Left forelimb (tissue), 1 donor: ENCODE measurements around the gene TMEM156.
"Not testable (repeated sequence)": the region's sequence is repeated elsewhere in the genome, so short reads cannot be mapped to it uniquely, and the experiment has no call there.

Source experiments
- DNase-seq: peaks from one replicate; pipeline ENCODE4 v3.0.0-alpha.2; 2018; ENCODE audit warnings: low spot score

TMEM156 gene

DNA sequence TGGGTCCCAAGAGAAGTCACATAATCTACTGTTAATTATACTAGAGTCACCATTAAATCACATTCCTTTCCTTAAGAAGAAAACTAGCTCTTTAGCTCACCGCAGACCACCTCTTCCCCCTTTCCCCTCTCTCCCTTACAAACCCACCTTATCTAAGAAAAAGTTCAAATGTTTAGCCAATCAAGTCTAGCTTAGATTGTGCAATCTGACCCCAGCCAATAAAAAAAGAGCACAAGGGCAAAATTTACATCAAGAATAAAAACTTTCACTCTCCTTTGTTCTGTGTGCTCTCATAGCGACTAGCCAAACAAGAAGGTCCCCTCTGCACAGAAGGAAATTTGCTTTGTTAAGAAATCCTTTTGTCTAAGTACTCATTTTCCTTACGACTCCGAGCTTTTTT is 76.3 kb downstream of the TMEM156 start:
- no peak for DNase-seq

DNA sequence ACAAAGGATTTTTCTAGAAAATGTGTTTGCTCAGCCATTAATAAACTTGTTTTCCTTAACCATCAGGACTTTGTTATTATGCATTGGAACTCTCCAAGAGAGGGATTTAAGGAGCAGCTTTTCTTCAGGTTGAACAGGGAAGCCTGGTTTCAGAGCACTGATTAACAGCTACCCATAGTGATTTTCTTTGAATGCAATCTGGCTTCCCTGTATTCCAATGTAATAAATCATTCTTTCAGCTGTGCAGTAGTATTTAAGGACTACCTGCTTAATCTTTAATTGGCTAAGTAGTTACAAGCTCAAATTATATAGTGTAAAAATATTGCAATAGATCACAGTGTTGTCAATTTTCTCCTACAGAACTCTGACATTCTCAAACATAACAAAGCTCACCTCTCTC is 77.5 kb downstream of the TMEM156 start:
- DNase-seq, result no peak

DNA sequence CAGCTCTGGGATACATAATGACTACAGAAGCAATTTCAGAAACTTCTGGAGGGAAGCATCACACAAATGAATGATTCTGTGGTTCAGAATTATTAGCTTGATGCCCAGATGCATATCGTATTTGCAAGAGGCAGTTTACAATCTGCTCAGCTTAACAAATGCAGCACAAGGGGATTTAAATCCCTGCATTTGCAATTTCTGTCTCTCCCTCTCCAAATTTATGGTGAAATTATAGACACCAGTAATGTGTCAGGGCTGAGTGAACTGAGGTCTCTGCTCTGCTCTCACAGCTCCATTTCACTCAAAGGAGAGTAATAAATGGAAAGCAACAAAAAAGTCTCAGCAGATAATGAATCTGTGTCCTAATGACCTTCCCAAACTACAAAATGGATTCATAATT is 80.2 kb downstream of the TMEM156 start:
- no peak for DNase-seq

DNA sequence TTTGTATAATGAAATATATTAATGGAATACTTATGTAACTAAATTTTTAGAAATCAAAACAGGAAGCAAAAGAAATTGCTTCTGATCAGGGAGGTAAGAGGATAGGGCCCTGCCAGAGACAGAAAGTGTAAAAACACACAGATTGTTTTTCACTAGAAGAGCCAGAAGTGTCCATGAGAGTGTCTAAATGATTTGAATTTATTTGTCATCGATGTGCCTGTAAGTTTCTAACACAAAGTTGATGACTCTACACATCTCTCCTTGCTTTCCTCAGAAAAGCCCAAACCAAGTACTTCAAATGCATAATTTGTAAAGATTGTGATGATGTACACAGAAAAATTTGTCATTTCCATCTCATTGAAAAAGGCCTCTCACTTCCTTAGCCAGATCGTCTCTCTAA is 80.6 kb downstream of the TMEM156 start:
- no peak for DNase-seq

DNA sequence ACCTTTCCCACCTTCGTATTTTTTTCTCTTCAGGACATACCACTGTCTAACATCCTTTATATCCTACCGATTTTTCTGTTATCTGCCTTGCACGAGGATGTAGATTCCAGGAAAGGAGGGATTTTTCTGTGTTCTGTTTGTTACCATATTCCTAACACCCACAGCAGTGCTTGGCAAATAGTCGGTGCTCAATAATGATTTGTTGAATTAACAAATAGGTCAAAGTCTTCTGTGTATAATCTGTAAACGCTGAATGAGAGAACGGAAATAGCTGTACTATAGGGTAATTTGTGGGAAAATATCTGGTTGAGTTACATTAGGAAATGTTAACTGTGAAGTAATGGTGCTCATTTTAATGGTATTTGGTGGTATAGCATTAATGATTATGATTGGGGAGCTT is 81.5 kb downstream of the TMEM156 start:
- no peak for DNase-seq

DNA sequence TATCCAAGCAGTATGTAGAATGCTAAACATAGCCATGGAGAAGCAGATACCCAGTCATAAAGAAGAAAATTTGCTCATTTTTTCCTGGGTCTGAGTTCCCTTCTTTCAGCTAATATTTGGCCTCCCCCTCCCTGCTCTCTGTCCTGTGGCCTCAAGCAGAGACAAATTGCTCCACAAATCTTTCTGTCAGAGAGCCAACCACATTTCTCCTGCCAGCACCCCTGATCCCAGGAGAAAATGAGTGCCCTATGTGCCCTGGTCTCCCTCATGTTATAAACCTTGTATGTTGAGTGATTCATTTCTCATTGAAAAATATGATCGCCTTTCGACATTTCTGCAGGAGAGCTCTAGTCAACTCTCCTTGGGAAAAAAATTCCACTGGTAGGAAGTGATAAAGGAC is 82.0 kb downstream of the TMEM156 start:
- DNase-seq, result no peak

DNA sequence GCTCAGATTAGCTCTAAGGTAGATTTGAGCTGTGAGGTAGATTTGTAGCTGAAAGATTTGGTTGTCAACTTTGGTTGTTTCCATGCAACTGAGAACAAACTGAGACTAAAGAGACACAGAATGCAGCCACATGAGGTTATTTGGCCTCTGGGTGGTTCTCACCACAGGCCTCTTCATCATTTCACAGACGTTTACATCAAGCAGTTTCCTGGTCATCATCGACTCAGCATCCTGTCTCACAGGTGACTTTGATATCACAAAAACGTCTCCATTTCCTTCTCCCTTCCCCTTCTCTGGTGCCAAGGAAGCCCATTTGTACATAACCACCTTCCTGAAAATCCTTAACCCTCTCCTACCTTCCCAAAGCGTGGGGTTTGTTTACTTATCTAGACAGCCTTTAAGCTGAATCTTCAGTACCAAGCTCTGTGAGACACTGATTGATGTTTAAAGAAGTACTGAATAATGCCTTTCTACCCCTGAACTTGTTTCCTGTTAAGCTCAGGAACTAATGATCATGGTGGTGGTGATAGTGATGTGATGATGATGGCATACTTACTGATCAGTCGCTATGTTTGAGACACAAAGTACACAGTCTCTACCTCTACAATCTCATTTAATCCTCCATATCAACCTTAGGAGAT is 82.7 kb downstream of the TMEM156 start:
- no peak for DNase-seq

DNA sequence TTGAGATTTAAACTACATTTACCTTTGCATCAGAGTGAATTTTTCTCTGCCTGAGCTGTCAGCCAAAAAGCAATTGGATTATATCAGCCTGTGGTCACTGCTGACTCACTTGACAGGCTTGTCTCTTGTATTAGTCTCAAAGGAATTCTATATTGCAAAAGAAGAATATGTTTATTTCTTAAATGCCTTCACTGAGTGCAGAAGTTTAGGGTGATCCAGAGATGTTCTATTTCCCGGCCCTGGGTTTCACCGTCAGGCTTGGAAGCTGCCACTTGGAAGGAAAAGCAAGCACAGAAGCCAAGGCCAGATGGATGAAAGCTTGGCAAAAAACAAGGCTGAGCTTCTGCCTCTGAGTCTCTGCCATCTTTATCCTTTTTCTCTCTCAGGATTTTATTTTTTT is 83.7 kb downstream of the TMEM156 start:
- DNase-seq, result no peak

DNA sequence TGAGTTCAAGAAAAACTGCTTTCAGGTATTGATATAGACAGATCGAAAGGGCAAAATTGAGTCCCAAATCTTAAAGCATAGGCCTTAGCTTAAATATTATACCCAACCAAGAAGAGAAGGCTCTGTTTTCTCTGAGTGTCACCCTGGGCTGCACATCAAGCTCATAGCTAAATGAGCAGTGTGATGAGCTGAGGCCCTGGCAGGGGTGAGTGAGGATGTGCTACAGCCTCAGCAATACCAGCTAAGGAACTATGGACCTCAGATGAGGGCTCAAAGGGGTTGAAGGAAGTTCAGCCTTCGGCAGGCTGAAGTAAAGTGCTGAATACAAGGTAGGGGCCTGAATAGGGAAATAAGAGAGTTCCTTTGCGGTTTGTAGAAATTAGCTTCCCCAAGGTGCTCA is 85.3 kb downstream of the TMEM156 start:
- no peak for DNase-seq

DNA sequence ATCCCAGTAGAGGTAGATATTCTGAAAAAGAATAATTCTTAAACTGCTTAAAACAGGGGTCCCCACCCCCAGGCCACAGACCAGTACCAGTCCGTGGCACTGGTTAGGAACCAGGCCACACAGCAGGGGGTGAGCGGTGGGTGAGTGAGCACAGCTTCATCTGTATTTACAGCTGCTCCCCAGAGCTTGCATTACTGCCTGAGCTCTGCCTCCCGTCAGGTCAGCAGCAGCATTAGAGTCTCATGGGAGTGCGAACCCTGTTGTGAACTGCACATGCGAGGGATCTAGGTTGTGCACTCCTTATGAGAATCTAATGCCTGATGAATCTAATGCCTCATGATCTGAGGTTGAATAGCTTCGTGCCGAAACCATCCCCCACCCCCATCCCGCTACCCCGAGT is 87.8 kb downstream of the TMEM156 start:
- no peak for DNase-seq

DNA sequence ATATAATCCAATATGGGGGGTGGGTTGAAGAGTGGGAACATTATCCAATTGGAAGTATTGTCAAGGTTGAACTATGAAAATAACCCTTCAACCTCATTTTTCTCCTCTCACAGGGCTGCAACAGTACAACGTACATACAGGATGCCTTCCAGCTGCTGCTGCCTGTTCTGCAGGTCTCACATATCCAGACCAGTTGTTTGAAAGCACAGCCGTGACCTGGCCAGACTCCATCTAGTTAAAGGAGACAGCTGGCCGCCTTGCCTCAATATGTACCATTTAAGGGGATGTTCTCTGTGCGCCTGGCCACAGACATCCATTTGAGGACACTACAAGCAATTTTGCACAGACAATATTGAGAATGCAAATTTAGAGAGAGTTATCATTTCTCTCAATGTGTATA is 88.9 kb downstream of the TMEM156 start:
- peak; percentile 71 for DNase-seq

DNA sequence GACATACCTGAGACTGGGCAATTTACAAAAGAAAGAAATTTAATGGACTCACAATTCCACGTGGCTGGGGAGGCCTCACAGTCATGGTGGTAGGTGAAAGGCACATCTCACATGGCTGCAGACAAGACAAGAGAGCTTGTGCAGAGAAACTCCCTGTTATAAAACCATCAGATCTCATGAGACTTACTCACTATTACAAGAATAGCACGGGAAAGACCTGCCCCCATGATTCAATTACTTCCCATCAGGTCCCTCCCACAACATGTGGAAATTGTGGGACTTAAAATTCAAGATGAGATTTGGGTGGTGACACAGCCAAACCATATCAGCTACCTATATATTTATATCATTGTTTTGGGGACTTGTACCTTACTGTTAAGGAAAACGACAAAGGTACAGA is 90.3 kb downstream of the TMEM156 start:
- DNase-seq, result not testable (repeated sequence)

DNA sequence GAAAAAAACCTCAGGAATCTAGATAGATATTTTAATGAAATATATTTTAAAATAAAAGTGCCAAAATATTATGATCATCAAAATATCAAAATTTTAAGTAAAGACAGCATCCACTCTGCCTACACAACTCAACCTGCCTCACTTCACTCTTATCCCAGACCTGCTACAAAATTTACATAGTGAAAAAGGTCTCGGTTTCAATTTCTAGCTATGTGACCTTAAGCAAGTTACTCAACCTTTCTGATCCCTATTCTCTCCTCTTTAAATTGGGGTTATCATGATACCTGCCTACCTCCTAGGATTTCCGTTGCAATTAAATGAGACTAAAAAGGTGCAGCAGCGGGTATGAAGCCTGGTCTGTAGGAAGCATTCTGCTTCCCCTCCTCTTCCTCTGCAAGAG is 91.7 kb downstream of the TMEM156 start:
- no peak for DNase-seq

DNA sequence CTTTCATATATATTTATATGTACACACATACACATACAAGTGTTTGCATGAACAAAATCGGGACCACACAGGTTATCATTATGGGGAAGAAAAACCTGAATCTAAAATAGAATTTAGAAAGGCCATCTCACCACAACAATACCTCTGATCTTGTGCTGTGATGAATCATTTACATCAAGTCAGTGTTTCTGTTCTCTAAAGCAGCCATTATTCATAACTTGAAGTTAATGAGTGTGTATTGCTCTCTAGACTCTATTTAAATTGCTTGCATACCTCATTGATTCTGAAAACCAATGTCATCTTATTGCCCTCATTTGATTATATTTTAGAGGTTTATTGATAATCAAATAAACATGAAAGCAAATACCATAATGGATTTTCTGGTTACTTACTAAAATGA is 93.0 kb downstream of the TMEM156 start:
- DNase-seq, result no peak

DNA sequence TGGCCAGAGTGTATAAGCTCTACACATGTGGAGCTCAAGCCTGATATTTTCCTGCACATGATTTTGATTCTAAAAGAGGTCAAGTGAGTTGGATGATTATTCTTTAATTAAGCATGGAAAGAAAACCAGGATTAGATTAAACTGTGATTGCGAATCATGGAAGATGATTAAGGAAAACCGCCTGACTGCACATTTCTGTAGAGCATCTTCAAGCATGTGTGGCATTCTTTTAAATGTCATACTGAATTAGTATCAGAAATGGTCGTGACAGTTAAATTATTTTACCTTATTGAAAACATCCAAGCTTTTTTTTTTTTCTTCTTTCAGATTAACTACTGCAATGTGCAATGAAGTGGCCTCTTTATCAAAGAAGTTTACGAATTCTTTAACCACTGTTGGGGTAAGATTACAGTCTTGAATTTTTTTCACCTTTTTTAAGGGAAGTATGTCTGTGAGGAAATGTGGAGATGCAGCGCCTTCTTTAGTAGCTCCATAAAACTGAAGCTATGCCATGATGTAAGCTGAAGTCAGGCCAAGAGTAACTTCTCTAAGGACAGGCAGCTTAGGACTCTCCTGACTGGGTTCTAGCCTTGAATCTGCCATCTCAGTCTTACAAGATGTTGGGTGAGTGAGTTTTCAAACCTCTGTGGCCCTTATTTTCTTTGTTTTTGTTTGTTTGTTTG is 96.7 kb downstream of the TMEM156 start:
- no peak for DNase-seq

DNA sequence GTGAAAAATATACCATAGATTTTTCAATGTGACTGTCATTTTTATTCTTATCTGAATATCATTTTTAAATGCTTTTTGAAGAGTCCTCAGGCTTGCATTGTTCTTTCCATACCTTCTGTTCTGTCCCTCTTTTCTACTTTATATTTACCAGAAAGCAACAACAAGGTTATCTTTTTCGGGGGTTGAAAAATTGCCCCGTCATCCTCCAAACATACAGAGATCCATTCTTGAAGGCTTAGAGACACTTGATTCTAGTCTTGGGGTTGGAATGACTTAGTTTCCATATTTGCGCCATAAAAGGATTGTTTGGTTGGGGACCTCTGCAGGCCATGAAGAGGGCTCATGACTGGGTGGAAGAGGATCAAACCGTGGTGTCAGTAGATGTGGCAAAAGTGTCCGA is 101.1 kb downstream of the TMEM156 start:
- DNase-seq, result no peak

DNA sequence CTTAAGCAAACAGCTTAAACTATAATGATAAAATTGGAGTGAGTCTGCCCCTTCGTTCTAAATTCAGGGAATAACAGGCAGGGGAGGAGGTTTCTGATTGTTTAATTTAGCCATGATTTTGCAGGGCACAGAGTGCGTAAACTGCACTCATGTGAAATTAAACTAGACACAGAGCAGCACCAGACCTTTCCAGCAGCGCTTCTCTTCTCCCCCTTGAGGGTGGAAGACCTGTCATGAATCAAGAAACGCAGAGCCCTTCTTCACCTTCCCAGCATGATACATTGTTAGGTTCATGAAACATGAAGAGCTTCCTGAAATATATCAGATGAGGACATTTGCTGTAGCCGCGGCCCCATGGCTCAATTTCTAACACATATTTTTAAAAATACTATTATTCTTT is 101.5 kb downstream of the TMEM156 start:
- DNase-seq, result no peak

DNA sequence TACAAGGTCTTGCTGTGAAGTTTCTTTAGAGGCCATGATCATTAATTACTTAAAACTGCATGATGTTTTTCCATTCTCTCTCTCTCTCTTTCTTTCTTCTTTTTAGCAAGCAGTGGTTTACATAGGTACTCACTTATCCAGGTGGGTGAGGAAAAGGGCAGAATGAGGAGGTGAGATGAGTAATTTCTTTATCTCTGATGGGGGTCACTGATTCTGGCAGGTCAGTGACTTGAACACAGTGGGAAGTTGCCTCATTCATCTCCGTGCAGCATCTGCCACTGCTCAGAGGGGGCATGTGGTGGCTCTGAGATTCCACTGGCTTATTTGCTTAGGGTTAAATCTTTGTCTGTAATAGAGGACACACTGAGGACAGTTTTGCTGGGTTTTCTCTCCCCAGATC is 102.0 kb downstream of the TMEM156 start:
- DNase-seq, result no peak

DNA sequence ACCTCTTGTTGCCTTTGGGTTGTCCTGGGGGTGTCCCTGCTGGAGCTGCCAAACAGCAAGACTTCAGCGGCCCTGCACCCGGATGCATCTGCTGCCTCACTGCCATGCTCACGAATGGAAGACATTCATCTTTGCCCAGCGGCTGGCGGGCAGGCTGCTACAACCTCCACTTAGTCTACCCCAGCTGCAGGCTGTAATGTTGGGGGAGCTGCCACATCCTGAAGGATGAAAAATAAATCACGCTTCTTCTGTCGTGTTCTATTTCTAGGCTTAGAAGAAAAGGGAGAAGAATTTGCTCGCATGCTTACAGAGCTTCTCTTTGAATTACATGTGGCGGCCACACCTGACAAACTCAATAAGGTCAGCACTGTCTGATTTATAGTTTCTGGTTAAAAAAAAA is 103.2 kb downstream of the TMEM156 start:
- DNase-seq, result no peak

DNA sequence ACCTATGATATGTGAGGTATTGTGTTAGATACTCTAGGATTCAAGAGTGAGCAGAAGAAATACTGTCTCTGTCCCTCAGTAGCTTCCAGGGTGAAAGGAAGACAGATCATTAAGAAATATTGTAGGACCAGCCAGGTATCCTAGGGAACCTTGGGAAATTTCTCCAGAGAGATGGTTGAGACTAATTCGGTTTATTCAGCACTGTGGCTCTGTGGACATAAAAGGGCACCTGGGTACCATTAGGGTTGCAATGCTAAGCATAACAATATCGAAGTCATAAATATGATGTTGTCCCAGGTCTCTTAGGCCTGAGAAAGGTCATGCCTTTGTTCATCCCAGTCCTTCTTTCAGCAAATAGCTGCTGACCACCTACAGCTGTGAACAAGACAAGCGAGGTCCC is 103.6 kb downstream of the TMEM156 start:
- no peak for DNase-seq

DNA sequence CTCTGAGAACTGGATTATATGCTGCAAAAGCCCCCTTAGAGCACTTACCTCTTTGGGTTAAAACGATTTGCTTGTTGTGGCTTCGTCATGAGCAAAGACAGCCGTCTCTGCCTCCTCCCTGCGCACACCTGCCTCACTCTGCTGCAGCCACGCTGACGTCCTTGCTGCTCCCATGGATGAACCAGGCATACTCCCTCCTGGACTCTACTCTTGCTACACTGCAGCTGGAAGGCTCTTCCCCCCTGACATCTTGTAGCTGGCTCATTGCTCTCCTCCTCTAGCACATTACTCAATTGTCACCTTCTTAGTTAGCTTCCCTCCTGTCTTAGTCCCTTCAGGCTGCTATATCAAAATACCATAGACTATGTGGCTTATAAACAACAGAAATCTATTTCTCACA is 105.3 kb downstream of the TMEM156 start:
- no peak for DNase-seq

DNA sequence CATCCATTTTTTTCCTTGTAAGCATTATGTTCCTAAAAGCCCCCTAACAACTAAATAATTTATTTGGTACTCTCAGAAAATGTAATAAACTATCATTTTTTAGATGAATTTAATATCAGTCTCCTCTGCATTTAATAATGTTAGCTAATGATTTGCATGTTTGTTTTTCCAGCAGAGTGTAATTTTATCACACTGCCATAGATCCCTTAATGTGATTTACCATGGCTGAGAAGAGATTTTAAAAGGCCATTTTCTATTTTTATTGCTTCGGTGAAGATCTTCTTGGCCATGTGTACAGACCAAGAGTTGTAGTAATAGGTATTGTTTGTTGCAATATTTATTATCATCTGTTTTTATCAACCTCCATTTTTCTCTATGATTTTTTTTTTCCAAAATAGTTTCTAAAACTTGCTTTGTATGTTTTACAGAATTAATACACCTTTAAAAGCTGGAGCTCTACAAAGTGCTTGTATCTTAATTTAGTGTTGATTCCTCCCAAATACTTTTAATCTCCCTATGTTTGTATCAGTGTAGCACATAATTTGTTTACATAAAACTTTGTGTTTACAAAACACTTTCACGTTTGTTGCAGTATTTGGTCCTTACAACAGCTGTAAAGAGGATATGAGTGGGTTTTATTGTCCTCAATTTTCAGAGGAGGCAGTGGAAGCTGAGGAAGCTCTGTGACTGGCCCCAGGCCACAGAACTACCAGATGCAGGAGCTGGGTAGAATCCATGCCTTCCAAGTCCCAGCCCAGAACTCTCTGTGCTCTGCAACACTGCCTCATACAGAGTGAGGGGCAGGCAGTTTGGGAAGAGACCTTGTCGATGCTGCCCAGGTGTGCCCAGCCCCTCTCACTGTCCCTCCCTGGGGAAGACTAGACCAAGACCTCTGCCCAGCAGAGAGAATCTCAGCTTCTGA is 106.5 kb downstream of the TMEM156 start:
- no peak for DNase-seq

DNA sequence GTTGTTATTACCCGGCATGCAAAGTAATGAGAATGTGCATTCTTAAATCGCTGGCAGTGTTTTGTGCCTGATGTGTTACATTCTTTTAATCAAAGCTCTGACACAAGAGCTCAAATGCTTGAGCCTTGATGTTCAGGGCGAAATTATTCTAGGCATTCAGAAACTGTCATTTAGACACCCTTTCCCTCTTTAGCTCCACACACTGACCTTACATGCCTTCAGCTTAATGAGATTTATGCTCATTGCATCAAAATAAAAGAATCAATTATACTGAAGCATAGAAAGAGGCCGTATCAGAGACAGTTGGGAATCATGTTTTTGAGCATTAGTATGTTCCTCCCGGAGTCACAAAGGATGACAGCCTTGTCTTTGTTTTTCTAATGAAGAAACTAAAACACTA is 107.9 kb downstream of the TMEM156 start:
- DNase-seq, result no peak
